Kidney (tissue), 14 donors: ENCODE results near the gene TGFB2. TPM values are rescaled to one million over a fixed set of nuclear protein-coding genes. Genes with fewer than 3 reads are reported as not detected.

Experiments
- DNase-seq, 5 donors: peaks; one replicate each; pipeline ENCODE4 v3.0.0-alpha.2; 2013 to 2020
- FAIRE-seq: peaks from 2 replicates; lab custom pipeline; 2012; peaks lifted over from hg19 to GRCh38; lab: Jason Lieb, UNC
- H3K27ac ChIP-seq, 2 donors: one replicate each; pipeline ENCODE4 v1.7.0; 2013; ENCODE audit warnings: low read depth in 2 of 2, low read length in 2 of 2, inconsistent platforms in 1 of 2
- H3K27me3 ChIP-seq: one replicate; pipeline ENCODE4 v1.7.1; 2013; ENCODE audit warnings: low read length, inconsistent platforms; ENCODE audit not compliant: control insufficient read depth, insufficient read depth
- H3K36me3 ChIP-seq, 3 donors: one replicate each; pipeline versions ENCODE4 v1.7.0 to v1.7.1; 2013; ENCODE audit warnings: low read length in 3 of 3, control low read depth in 1 of 3, inconsistent platforms in 1 of 3; ENCODE audit not compliant: insufficient read depth in 3 of 3, control insufficient read depth in 2 of 3
- H3K4me1 ChIP-seq, 3 donors: one replicate each; pipeline versions ENCODE4 v1.7.0 to v1.7.1; 2013; ENCODE audit warnings: low read length in 3 of 3, inconsistent platforms in 1 of 3, low read depth in 1 of 3; ENCODE audit not compliant: control insufficient read depth in 2 of 3, insufficient read depth in 2 of 3
- H3K4me3 ChIP-seq, 3 donors: one replicate each; pipeline versions ENCODE4 v1.7.0 to v1.8.1; 2013; ENCODE audit warnings: low read length in 3 of 3, control low read depth in 1 of 3, inconsistent platforms in 1 of 3
- H3K9ac ChIP-seq, 3 donors: one replicate each; pipeline versions ENCODE4 v1.7.0 to v1.7.1; 2013; ENCODE audit warnings: low read length in 3 of 3, control low read depth in 1 of 3, inconsistent platforms in 1 of 3
- H3K9me3 ChIP-seq, 3 donors: one replicate each; pipeline versions ENCODE4 v1.7.0 to v1.7.1; 2013; ENCODE audit warnings: low read length in 3 of 3, control low read depth in 1 of 3, inconsistent platforms in 1 of 3; ENCODE audit not compliant: control insufficient read depth in 2 of 3, insufficient read depth in 1 of 3
- intact Hi-C: fragments of 100-400 bp; cut with DNase I; formaldehyde crosslinking; loops from one replicate; pipeline ENCODE4 v1.11.1; 2022
- polyA plus RNA-seq: library from polyadenylated mRNA; stranded (reverse); fragments of 350-450 nt; fragmentation: Illumina TruSeq; extraction: RNeasy Lipid Tissue Mini Kit (QIAGEN cat#74804); gene quantifications from one replicate; pipeline ENCODE4 v1.2.3, GENCODE V29; 2014; ENCODE audit warnings: low read depth, low replicate concordance; ENCODE audit not compliant: insufficient read depth
- total RNA-seq: library from RNA; stranded (reverse); fragmentation: NEBNext Ultra II Directional; extraction: Animal tissue kit (Norgen Biotek cat#: 25700); gene quantifications from one replicate; pipeline ENCODE4 v1.2.1, GENCODE V29; 2021
- TF ChIP-seq, protein P1 (sequence below): IDR thresholded peaks from 3 replicates; pipeline ENCODE4 v1.5.1; 2012; ENCODE audit warnings: mild to moderate bottlenecking, moderate library complexity, borderline replicate concordance; ENCODE audit not compliant: insufficient read depth; ENCODE audit errors: extremely low read depth
- donor health status: control.
- donor health status: control.
- donor health status: control.
- donor health status: control.
- donor health status: control.
- donor health status: DM: yes; HTN: yes; CAD: no.
- donor health status: Normal renal cell carcinoma (clear cell type).

The TGFB2 gene
- total and polyA plus RNA-seq, 2 donors from 2014 or later, result 1.4 to 12.2 TPM

DNA sequence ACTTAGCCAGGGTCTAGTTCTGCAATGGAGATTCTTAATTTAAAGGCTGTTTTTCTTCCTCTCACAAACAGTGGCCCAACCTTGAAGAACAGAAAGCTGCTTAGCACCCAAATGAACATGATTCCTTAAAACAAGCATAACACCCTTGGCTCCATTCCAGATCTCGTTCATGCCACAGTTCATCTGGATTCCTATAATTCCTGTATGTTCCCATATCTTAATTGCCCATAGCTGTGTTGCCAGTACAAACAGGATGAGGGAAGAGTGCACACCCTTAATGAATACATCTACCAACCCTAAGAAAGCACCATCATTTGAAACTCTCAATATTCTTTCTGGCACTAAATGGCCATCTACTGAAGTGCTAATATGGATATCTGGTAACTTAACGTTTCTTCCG, 45.5 kb downstream of the TGFB2 start:
- Histone ChIP-seq H3K4me1 (peaks cover 0 to 3% (median 0%) of the 10 kb centered on the region in 3 donors), H3K27me3 (no peaks in the 10 kb centered on the region), H3K9me3 (no peaks in the 10 kb centered on the region), H3K9ac (no peak overlapping the region), H3K27ac (no peak overlapping the region), H3K36me3 (no peaks in the 10 kb centered on the region), H3K4me3 (no peak overlapping the region)
- intact Hi-C loops, result no loop called here
- FAIRE-seq (no peak), DNase-seq (peak in 2 of 5 donors; percentile 45 to 60)
- TF ChIP-seq, protein P1, sequence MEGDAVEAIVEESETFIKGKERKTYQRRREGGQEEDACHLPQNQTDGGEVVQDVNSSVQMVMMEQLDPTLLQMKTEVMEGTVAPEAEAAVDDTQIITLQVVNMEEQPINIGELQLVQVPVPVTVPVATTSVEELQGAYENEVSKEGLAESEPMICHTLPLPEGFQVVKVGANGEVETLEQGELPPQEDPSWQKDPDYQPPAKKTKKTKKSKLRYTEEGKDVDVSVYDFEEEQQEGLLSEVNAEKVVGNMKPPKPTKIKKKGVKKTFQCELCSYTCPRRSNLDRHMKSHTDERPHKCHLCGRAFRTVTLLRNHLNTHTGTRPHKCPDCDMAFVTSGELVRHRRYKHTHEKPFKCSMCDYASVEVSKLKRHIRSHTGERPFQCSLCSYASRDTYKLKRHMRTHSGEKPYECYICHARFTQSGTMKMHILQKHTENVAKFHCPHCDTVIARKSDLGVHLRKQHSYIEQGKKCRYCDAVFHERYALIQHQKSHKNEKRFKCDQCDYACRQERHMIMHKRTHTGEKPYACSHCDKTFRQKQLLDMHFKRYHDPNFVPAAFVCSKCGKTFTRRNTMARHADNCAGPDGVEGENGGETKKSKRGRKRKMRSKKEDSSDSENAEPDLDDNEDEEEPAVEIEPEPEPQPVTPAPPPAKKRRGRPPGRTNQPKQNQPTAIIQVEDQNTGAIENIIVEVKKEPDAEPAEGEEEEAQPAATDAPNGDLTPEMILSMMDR, result no peak

DNA sequence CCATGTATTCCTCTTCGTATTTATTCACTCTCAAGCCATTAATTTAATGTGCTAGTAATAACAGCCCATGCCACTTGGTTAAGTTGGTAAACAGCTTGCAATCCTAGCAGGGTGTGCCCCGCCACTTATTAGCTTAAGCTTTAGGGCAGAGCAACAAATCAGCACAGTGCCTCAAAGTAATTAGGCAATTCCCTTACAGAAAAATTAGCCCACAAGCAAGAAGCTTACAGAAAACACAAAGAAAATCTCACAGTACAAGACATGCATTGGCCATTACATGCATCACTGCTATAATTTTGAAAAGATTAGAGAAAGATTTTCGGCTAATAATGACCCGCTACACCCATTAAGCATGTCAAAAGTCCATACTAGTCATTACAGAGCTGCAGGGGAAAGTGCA, 47.6 kb downstream of the TGFB2 start:
- FAIRE-seq, result no peak
- no peak overlapping the region for H3K9ac ChIP-seq
- TF ChIP-seq, protein P1, result no peak
- intact Hi-C loops, result no loop called here
- no peaks in the 10 kb centered on the region for H3K36me3 ChIP-seq
- no peak overlapping the region for H3K27ac ChIP-seq
- no peaks in the 10 kb centered on the region for H3K9me3 ChIP-seq
- no peaks in the 10 kb centered on the region for H3K27me3 ChIP-seq
- peaks cover 0 to 3% (median 2%) of the 10 kb centered on the region in 3 donors for H3K4me1 ChIP-seq
- no peak overlapping the region for H3K4me3 ChIP-seq
- DNase-seq, result no peak

DNA sequence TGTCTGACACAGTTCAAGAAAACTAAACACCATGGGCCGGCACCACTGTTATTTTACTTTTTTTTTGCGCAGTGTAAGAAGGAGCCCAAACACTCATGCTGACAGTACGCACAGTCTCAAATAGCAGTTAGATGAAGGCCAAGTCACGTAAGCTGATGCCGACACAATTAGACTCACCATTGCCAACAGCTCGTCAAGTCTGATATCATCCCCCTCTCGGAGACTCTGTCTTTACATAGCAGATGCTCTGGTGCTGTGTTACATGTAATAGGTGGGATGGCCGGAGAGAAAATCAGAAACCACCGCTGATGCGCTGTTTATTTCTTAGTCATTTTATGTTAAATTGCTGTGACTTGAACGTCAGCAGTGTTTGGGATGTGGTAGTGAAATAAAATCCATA, 49.3 kb downstream of the TGFB2 start:
- TF ChIP-seq, protein P1, result no peak
- no peak overlapping the region for H3K4me3 ChIP-seq
- no peaks in the 10 kb centered on the region for H3K36me3 ChIP-seq
- intact Hi-C loops, result no loop called here
- no peak for FAIRE-seq
- H3K9me3 ChIP-seq, result no peaks in the 10 kb centered on the region
- DNase-seq, result peak in 3 of 5 donors; percentile 53 to 71 (median 68)
- peaks cover 0 to 3% (median 2%) of the 10 kb centered on the region in 3 donors for H3K4me1 ChIP-seq
- H3K9ac ChIP-seq, result no peak overlapping the region
- H3K27ac ChIP-seq, result no peak overlapping the region
- H3K27me3 ChIP-seq, result no peaks in the 10 kb centered on the region

DNA sequence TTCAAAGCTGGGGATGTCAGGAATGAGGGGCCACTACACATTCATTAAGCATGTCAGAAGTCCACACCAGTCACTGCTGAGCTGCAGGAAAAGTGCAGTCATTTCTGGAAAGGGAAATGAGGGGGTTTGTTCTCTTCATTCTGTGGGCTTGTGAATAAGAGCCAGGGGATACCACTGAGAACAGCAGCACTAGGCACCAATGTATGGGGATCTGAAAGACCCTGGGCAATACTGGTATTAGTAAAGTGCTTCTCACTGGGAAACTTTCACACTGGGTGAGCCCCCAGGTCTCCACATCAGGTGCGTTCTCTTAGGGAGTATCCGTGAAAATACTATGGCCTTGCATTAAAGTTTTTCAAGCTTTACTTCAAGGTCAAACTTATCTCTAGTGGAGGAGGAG, 49.9 kb downstream of the TGFB2 start:
- intact Hi-C loops, result no loop called here
- no peak for FAIRE-seq

More for the DNA sequence above, 49.9 kb downstream of the TGFB2 start:
- no peak for DNase-seq
- H3K4me3 ChIP-seq, result no peak overlapping the region
- H3K4me1 ChIP-seq, result peaks cover 0 to 3% (median 2%) of the 10 kb centered on the region in 3 donors
- no peaks in the 10 kb centered on the region for H3K9me3 ChIP-seq
- no peaks in the 10 kb centered on the region for H3K36me3 ChIP-seq
- TF ChIP-seq, protein P1, result no peak
- no peak overlapping the region for H3K27ac ChIP-seq
- H3K27me3 ChIP-seq, result no peaks in the 10 kb centered on the region
- H3K9ac ChIP-seq, result no peak overlapping the region
